Kidney glomerular epithelial cell (primary cell): ENCODE results near the gene SCART1.
"Not testable (repeated sequence)": the region's sequence is repeated elsewhere in the genome, so short reads cannot be mapped to it uniquely, and the experiment has no call there.

ENCODE experiments used
- DNase-seq: peaks from one replicate; lab custom pipeline; 2025; lab: John Stamatoyannopoulos, UW

SCART1 gene

DNA sequence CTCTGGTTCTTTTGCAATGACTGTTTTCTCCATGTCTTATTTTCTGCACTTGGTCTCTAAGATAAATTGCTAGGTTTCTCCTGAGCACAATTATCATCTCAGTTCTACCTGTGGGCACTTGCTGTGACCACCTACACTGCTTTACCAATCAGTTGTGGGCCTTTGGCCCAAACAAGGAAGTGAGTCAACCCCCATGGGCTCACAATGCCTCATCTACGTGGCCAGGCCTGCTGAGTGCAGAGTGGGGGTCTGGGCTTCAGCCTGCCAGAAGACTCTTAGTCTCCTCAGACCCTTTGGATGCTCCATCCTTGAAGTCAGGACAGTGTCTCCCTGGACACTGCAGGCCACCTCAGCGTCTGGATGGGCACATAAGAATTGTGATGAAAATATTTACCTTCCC is 20.3 kb downstream of the SCART1 start:
- DNase-seq, result no peak

DNA sequence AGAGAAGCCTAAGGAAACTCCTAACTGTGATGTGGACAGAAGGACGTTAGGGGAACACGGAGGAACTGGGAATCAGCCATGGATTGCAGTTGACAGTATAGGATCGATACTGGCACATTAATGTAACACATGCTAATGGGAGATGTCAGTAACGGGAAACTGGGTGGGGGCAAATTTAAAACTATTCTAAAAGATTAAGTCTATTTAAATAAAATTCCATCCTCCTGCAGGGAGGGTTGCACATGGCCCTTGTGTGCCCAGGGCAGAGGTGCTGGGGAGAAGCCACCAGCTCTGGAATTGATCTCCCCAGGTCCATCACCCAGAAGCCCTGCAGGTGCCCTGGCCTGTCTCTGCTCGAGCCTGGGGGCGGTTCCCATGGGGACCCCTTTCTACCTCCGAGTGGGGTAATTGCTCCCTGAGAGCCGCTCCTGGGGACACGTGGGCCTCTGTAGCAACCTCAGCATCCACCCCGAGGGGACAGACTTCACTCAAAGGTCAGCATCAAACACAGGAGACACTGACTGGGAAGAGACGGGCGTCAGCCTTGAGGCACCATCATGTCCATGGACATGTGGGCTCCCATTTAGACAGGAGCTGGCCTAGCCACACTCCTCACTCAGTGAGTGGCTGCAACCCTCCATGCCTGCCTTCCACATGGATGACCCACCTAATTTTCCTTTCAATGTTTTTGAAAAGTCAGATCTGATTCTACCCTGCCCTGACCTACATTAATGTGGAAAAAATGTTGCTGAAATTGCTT is 21.1 kb downstream of the SCART1 start:
- no peak for DNase-seq

DNA sequence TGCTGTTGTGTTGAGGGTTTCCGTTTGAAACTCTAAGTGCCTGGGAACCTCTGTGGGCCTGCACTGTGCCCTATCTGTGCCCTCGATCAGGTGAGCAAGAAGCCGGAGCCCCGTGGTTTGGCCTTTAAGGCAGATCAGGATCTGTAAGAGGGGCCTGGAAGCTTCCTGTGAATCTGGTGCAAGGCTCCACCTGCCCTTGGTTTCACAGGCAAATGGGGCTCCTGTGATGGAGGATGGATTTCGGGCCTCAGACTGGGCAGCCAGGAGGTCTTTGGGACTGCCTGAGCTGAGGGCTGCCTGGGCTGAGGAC is 21.6 kb downstream of the SCART1 start:
- DNase-seq, result no peak

DNA sequence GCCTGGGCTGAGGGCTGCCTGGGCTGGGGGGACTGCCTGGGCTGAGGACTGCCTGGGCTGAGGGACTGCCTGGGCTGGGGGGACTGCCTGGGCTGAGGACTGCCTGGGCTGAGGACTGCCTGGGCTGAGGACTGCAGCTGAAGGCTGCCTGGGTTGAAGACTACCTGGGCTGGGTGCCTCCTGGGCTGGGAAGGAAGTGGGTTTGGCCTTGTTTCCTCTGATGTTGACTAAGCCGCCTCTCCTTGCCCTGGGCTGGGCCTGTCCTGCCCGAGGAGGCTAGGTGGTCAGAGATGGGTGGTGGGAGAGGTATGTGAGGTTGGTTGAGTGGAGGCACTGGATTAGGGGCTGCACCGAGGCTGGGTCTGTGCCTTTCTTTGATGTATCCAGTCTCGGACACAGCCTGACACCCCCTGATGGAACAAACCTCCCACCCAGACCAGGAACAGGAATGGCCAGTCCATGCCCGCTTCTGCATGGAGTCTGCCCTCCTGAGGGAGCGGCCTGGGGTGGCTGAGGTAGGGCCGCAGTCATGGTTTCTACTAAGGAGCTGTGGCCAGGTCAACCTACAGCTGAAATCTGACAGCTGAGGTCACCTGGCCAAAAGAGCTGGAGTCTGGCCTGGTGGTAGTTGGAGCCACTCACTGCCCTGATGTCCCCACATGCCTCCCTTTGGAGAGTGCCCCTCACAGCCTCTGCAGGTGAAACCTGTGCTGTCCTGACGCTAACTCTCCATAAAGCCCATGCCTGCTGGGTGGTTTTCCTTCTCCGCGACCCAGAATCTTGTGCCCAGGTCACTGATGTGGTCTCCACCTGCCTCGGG is 22.3 kb downstream of the SCART1 start:
- DNase-seq, result no peak

DNA sequence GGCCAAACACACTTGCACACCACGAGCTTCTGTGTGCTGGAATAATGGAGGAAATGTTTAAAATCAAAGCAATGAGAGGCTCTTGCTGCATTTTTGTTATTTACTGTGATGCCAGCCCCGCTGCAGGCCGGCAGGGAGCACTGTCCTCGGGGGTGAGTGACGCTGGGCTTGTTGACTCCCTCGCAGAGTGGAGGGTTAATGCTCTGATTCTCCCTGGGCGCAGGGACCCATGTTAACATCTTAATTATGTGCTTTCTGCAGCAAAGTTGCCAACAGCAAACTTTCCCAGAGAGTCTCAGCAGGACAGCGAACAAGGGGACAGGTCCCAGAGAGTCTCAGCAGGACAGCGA is 22.9 kb downstream of the SCART1 start:
- no peak for DNase-seq

DNA sequence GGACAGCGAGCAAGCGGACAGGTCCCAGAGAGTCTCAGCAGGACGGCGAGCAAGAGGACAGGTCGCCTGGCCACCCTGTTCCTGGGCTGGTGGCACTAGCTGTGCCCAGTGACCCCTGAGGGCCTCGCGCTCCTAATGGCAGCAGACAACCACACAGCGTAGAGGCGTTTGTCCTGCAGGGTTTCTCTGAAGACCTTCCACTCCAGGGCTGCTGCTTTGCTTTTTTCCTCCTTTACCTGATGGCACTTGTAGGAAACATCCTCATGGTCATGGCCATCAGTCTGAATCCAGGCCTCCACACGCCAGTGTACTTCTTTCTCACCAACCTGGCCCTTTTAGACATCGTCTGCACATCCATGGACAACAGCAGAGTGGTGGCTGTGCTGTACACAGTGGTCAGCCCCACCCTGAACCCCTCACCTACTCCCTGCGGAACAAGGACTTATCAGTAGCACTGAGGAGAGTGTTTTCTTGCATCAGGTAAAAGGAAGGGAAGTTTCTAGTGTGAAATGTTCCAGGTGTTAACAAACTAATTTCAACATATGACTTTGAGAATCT is 27.4 kb downstream of the SCART1 start:
- DNase-seq, result no peak

DNA sequence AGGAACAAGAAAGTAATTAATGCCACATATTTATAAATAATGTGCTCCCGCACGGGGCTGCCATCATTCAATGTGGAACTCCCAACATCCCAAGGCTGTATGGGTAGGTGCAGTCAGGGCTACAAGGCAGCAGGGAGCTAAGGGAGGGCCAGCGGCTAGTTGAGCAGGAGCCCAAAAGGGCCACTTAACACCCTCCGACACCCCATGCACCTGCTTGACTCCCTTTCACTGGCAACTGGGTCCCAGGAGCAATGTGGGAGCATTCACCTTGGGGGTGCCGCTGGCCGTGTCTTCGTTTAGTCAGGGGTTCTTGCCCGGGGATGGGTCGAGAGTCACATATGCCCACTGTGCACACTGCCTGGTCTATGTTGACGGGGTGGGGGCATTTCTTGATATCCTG is 27.9 kb downstream of the SCART1 start:
- no peak for DNase-seq

DNA sequence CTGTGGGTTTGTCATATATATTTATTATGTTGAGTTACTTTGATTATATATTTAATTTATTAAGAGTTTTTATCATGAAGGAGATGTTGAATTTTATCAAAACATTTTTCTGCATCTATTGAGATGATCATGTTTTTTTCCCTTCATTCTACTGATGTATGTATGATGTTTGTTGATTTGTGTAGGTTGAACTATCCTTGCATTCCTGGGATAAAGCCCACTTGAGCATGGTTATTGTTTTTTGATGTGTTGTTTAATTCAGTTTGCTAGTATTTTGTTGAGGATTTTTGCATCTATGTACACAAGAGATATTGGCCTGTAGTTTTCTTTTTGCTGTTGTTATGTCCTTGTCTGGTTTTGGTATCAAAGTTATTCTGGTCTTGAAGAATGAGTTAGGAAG is 31.1 kb downstream of the SCART1 start:
- no peak for DNase-seq

DNA sequence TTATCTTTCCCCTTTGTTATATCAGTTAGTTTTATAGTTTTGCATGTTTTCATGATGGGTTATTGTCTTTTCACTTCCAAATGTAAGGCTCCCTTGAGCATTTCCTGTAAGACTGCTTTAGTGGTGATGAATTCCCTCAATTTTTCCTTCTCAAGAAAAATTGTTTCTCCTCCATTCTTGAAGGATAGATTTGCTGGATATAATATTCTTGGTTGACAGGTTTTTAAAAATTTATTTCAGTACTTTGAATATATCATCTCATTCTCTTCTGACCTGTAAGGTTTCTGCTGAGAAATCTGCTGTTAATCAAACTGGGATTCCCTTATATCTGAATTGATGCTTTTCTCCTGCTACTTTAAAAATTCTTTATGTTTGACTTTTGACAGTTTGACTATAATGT is 33.3 kb downstream of the SCART1 start:
- no peak for DNase-seq

DNA sequence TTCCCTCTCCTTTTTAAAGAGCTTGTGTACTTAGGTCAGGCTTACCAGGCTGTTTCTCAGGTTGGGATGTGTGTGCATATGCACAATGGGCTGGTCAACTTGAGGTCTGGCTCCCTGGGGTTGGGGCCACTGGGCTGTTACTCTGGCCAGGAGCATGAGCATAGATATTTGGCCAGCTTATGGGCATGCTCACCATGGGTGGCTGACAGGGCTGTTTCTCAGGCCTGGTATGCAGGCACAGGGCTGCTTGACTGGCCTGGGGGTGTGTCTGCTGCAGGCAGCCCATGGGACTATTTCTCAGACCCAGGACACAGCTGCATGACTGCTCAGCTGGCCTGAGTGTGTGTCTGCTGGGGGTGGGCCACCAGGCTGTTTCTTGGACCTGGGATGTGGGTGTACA is 34.6 kb downstream of the SCART1 start:
- DNase-seq, result no peak

DNA sequence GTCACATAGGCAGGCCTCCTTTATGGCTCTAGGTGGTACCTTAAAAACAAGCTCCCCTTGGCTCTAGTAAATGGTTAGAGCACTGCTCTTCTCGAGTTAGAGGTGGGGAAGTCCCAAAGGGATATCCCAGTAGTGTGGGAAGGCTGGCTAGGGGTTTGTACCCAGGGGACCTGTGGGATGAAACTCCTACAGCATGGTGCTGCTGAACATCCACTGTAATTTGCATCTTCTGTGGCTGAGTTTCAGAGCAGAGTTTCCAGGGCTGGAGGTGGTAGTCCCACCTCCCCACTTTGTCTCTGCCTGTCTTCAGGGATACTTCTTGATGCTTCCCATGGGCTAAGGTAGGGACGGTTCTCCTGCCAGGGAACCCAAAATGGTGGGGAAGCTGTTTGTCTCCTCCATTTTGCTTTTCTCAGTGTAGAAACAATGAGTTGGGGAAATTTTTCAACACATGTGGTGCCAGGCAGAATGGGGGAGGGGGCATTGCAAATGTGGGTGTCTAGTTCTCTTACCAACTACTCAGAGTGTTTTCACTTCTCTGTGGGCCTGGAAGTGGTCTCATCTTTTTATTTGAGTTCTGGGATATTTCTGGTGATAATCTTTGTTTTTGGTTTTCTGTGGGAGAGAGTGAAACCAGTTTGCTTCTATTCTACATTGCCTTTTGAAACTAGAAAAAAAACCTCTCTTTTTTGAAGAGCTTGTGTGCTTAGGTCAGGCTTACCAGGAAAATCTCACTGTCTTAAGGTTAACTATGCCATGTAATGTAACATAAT is 36.3 kb downstream of the SCART1 start:
- no peak for DNase-seq

DNA sequence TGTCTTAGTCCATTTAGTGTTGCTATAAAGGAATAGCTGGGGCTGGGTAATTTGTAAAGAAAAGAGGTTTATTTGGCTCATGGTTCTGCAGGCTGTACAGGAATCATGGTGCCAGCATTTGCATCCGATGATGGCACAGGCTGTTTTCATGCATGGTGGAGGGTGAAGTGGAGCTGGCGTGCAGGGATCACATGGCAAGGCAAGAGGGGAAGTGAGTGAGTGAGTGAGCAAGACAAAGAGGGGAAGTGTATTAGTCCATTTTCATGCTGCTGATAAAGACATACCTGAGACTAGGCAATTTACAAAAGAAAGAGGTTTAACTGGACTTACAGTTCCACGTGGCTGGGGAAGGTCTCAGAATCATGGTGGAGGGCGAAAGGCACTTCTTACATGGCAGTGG is 39.8 kb downstream of the SCART1 start:
- not testable (repeated sequence) for DNase-seq

DNA sequence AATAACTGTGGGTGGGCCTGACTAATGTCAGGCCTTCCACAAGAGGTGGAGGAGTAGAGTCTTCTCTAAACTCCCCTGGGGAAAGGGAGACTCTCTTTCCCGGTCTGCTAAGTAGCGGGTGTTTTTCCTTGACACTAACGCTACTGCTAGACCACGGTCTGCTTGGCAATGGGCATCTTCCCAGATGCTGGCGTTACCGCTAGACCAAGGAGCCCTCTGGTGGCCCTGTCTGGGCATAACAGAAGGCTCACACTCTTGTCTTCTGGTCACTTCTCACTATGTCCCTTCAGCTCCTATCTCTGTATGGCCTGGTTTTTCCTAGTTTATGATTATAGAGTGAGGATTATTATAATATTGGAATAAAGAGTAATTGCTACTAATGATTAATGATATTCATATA is 43.6 kb downstream of the SCART1 start:
- DNase-seq, result not testable (repeated sequence)

DNA sequence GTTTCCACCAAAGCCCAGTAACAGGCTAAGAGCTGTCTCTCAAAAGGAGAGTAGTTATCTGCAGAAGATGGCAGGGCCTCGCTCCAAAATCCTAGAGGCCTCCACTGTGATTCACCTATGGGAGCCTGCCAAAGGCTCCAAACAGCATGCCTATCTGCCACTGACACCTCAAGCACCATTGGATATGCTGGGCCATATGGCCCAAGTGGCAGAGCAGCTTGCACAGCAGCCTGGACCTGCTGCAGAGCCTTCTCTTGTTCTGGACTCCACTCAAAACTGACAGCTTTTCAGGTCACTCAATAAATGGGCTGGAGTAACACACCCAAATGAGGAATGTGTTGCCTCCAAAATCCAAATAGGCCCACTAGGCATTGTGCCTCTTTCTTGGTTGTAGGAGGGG is 45.4 kb downstream of the SCART1 start:
- DNase-seq, result not testable (repeated sequence)

DNA sequence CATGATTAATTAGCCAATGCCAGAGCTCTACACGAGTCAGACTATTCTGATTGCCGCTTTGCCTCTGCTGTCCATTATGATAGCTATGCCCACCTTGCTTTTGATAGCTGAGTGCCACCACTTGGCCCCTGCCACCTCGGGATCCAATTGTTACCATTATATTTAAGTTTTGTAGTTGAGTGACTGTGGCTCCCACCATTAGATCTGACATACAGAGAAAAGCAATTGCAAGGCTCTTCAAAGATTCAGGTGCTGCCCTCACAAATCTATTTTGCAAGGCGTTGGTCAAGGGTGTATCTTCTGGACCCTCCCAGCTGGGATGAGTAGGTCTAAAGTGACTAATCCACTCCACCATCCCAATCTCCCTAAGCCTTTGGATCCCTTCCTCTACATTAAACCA is 47.2 kb downstream of the SCART1 start:
- not testable (repeated sequence) for DNase-seq

DNA sequence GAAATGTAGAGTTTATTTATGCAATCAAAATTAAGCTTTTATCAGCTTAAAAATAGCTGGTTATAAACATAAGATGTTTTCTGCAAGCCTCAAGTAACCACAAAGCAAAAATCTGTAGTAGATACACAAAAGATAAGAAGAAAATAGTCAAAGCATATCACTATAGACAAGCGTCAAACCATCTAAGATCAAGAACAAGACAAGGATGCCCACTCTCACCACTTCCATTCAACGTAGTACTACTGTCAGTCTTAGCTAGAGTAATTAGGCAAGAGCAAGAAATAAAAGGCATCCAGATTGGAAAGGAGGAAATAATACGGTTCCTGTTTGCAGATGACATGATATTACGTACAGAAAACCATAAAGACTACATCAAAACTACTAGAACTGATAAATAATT is 56.0 kb downstream of the SCART1 start:
- DNase-seq, result no peak

DNA sequence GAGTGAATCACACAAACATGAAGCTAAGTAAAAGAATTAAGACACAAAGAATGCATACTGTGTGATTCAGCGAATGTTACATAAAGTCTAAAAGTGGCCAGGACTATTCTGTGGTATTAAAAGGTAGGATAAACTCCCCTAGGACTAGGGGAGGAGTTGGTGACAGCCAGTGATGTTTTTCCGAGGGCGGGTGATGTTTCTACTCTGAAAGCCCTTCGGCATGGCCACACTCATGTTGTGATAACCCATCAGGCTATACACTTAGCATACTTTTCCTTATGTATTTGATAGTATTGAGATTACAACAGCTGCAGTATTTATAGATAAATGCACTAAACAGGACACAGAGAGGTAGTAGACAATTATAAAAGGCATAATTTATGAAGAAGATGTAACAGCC is 57.7 kb downstream of the SCART1 start:
- no peak for DNase-seq

DNA sequence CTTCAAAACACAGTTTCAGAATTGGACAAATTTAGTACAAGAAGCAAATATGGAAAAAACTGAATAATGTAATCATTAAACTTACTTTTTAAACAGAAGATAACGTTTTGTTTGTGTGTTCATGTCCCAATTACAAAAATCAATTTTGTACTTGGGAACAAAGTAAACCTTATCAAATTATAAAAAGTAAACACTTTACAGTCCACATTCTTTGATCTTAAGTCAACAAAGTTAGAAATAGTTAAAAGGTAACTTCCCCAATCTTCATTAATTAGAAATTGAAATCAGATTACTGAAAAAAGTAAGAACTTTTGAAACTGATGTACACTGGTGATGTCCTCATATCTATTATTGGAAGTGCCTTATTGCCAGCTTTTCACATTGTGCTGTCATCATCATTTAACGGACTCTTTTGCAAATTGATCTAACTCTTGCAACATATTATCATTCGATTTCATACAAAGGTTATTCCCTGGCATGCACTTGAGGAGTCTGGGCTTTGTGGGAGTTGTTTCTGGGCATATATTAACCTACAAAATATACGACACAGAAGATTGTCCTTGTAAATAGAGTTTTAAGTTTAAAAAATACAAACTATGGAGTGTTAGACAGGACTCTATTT is 58.3 kb downstream of the SCART1 start:
- DNase-seq, result no peak

DNA sequence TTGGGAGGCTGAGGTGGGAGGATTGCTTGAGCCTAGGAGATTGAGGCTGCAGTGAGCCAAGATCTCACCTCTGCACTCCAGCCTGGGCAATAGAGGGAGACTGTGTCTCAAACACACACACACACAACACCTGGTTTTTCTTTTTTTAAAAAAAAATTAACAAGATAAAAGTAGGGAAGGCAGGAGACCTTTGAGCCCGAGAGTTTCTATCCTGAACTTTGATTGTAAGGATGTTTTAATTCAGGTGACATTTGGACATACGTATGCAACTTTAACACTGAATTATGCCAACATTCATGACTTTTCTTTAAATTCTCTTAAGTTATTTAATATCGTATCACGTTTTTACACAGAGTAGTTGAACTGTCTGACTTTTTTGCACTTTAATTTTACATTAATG is 61.7 kb downstream of the SCART1 start:
- DNase-seq, result no peak

DNA sequence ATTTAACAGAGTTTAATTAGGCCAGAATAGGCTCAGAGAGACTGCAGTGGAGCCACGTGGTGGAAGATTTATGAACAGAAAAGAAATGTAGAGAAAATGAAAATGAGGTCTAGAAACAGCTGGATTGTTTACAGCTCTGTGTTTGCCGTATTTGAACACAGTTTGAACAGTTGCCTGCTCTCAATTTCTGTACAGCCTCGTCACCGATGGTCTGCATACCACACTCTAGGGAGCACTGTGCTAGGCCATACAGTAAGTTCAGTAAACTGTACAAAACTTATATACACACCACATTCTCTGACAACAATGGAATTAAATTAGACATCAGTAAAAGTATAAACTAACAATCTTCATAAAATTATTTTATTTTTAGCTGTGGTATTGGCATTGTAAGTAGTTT is 62.3 kb downstream of the SCART1 start:
- no peak for DNase-seq

DNA sequence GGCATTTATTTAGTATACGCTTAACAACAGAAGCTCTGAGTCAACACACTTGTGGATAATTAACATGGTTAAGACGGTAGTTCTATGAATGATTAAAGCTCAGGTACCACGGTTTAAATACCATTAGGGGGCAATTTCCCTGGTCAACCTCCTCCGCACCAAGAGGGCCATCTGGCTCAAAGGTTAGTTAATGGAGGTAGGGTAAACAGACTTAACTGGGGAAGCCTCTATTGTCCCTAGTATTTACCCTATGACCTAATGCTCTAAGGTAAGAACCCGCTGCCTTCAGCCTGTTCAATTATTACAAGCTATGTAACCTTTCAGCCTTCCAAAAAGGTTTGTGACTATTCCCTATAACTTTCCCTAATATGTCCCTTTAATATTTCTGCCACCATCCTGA is 64.8 kb downstream of the SCART1 start:
- DNase-seq, result not testable (repeated sequence)
